ENCODE results near the gene EPS8.

- TF ChIP-seq CTCF (IDR thresholded peaks at IDR 0.05) (no peak), TCF12 (IDR thresholded peaks at IDR 0.05) (no peak), MEF2A (IDR thresholded peaks at IDR 0.05; ENCODE audit: borderline replicate concordance, low read depth) (no peak), REST (IDR thresholded peaks at IDR 0.05; ENCODE audit: low read depth, low read length) (no peak)
These were observed 142.6 kb downstream of the EPS8 start for GRCh38 chr12:15646581-15646980.

Measured in SK-N-SH (cell line).